ENCODE data around the gene SCART1.
"Not testable (repeated sequence)": the region's sequence is repeated elsewhere in the genome, so short reads cannot be mapped to it uniquely, and the experiment has no call there.

Gene SCART1

DNA sequence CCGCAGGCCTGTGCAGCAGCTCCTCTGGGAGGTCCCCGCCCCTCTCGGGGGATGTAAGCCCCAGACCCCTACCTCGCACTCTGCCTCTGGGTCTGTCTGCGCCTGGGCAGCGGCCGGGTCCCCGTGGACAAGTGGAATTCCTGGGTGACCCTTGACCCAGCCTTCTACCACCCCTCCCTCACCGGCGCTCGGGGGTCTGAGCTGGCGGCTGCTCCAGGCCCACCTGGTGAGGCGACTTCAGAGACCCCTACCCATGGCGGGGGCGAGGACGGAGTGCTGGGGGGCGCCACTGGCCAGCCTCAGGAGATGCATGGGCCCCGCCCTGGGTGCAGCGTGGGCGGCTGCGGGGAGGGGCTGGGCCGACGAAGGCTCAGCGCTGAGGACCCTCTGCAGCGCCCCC, 21.0 kb upstream of the SCART1 start:
- DNase-seq (ENCODE audit: low spot score), result not testable (repeated sequence)

GRCh38 chr10:133438711-133439273, 15.0 kb upstream of the SCART1 start:
- peak; percentile 62 for DNase-seq (ENCODE audit: low spot score)

GRCh38 chr10:133439517-133440461, 14.0 kb upstream of the SCART1 start:
- DNase-seq (ENCODE audit: low spot score), result no peak

- no peak for DNase-seq (ENCODE audit: low spot score)
Measured at GRCh38 chr10:133440633-133441285, 13.0 kb upstream of the SCART1 start.

DNA sequence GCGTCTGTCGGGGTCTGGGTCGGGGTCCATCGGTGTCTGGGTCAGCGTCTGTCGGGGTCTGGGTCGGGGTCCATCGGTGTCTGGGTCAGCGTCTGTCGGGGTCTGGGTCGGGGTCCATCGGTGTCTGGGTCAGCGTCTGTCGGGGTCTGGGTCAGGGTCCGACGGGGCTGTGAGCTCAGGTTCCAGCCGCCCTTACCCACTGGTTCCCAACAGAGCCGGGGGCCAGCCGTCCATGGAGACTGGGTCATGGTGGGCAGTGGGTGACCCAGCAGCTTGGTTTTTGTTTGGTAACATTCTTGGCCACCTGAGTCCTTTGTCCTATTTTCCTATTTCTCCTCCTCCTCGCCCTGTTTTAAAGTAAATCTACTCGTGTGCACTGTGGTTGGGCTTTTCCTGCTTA, 12.4 kb upstream of the SCART1 start:
- DNase-seq (ENCODE audit: low spot score), result not testable (repeated sequence)

GRCh38 chr10:133441780-133442179, 12.0 kb upstream of the SCART1 start:
- no peak for DNase-seq (ENCODE audit: low spot score)

DNA sequence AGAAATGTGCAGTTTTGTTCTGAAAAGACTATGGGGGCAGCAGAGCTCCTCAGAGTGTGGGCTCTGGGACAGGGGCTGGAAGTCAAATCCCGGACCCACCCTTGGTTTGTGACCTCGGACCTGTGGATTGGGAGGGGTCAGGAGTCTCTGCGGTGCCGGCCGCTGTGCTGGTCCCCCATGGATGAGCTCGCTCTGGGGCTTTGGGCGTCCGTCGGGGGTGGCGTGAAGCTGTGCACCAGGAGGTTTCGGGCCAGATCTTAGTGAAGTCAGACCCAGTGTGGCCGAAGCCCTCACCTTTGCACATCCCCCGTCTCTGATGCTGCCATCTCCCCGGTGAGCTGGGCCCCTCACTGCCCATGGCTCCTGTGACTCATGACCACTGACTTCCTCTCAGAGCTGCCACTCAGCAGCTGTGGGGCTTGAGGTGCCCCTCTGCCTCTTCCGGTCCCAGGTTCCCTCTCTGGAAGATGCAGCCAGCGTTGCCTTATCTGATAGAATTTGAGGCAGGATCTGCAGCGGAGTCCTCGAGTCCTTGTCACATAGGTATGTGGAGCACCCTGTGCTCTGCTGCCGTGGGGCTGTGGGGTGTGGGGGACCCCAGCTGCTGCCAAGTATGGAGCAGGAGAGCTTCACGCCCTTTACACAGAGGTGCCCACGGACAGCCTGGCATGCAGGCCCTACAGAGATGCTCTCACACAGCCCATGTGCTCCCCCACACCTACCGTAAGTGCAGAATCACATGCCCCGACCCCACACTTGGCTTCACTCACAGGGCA, 11.4 kb upstream of the SCART1 start:
- no peak for DNase-seq (ENCODE audit: low spot score)

DNA sequence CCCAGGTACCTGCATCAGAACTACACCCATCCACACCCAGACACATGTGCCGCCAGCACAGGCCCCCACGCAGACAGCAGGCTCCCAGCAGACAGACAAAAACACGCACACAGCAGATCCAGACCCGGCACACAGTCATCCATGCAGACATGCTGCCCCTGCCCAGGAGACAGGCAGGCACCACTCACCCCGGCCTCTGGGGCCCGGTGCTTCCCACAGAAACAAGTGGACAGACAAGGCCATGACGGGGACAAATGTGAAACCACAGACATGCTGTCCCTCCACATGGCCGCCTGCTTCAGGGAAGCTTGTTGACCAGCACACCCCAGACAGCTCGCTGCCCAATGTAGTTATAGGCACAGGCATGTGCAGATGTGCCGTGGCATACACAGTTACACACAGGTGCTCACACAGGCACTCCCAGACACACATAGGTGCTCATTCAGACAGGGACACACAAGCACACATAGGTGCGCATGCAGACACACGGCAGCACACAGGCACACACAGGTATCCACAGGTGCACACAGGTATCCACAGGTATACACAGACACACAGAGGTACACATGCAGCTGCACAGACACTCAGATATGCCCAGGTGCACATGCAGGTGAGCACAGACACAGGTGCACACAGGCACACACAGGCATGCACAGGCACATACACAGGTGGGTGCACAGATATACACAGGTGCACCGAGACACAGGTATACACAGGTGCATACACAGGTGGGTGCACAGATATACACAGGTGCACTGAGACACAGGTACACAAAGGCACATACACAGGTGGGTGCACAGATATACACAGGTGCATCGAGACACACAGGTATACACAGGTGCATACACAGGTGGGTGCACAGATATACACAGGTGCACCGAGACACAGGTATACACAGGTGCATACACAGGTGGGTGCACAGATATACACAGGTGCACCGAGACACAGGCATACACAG, 10.5 kb upstream of the SCART1 start:
- no peak for DNase-seq (ENCODE audit: low spot score)

GRCh38 chr10:133444342-133445267, 9.1 kb upstream of the SCART1 start:
- no peak for DNase-seq (ENCODE audit: low spot score)

GRCh38 chr10:133445268-133445732, 8.4 kb upstream of the SCART1 start:
- no peak for DNase-seq (ENCODE audit: low spot score)

DNA sequence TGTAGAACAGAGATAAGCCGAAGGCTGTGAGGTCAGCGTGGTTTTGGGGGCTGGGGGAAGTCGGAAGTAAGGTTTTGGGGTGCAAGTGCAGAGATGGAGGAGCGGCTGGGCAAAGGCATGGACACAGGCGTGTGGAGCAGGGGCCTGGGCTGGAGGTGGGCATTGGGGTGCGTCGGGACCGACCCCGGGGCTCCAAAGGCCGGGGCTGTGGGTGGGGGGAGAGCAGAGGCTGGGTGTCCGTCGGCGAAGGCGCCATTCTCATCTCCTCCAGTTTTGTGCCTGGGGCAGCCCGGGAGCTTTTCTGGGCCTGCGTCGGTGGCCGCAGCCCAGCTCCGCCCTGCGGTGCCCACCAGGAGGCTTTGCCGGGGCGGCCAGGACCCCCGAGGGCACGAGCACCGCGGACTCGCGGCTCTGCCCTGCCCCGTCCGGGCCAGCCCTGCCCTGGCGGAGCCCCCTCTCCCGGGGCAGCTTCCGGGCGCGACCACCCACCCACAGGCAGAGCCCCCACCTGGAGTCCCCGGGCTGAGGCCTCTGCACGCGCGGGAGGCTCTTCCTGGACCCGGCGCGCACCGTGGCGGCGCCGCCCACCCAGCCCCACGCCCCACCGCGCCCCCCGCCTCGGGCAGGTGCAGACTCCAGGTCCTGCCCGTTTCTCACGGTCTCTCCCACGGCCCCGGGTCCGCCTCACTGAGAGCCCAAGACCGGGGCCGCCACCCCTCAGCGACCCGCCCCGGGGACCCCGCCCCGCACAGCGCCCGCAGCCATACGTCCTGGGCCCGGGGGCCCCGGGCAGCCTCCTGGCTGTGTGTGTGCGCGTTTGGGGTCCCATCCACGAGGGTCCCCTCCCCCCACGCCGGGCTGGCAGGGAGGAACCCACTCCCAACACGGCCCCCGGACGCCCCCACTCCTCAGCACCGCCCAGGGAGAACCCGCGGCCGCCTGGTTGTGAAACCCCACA, 7.7 kb upstream of the SCART1 start:
- no peak for DNase-seq (ENCODE audit: low spot score)

DNA sequence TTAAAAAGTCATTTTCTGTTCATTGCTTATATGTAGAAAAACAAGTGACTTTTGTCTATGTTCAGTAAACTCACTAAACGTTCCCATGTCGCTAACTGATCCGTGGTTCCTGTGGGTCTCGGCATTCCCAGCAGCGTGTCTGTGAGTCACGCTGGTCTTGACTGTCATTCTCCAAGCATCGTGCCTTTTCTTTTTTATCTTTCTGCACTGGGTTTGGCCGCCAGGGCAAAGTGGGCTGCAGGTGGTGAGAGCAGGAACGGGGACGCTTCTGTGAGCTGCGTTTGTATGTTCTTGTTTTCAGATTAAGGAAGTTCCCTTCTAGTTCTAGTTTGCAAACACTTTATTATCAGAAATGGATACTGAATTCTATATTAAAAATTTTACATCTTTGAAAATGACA, 6.8 kb upstream of the SCART1 start:
- DNase-seq (ENCODE audit: low spot score), result no peak

- DNase-seq (ENCODE audit: low spot score), result no peak
Measured at GRCh38 chr10:133448120-133448519, 5.6 kb upstream of the SCART1 start.

- no peak for DNase-seq (ENCODE audit: low spot score)
Measured at GRCh38 chr10:133451346-133451745, 2.4 kb upstream of the SCART1 start.

DNA sequence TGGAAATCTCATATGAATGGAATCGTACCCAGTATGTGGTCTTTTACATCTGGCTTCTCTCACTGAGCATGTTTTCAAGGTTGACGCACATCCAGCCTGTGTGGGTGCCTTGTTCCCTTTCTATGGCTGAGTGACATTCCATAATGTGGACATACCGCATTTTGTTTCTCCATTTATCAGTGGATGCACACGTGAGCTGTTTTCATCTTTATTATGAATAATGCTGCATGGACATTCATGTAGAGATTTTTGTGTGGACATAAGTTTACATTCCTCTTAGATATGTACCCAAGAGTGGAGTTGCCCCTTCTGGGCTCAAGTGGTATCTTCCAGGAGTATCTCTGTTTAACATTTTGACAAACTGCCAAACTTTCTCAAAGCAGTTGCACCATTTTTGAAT, 1.3 kb upstream of the SCART1 start:
- DNase-seq (ENCODE audit: low spot score), result no peak

- DNase-seq (ENCODE audit: low spot score), result no peak
Measured at GRCh38 chr10:133454204-133454893, 604 bp downstream of the SCART1 start.

- no peak for DNase-seq (ENCODE audit: low spot score)
Measured at GRCh38 chr10:133455196-133455595, 1.5 kb downstream of the SCART1 start.

DNA sequence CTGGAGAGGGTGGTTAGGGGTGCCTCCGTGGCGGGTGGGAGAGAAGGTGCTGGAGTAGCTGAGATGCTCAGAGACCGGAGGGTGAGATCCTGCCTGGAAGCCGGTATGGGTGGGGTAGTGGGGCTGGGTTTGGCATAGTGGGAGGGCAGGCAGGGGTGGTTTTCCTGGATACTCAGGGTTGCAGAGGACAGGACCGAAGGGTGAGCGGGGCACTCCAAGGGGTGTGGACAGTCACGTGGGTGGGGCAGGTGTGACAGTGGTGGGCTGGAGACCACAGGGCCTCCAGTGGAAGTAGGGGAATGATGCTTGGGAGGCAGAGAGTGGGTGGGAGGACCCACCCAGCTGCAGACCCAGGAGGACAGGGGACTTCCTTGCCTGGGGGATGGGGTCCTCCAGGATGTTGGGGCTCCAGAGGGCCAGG, 1.9 kb downstream of the SCART1 start:
- no peak for DNase-seq (ENCODE audit: low spot score)

All from AG08396 (cell line).